ENCODE results near the gene INAVA. TPM values are rescaled to one million over a fixed set of nuclear protein-coding genes. Genes with fewer than 3 reads are reported as not detected.

Gene INAVA
- not detected in 2 replicates for total RNA-seq (2014; rRNA removed; shearing (Covaris generic))
- not detected in 2 replicates for polyA plus RNA-seq (2016; fragmentation: Nextera tagmentation; extraction: Ambion mirVana)

DNA sequence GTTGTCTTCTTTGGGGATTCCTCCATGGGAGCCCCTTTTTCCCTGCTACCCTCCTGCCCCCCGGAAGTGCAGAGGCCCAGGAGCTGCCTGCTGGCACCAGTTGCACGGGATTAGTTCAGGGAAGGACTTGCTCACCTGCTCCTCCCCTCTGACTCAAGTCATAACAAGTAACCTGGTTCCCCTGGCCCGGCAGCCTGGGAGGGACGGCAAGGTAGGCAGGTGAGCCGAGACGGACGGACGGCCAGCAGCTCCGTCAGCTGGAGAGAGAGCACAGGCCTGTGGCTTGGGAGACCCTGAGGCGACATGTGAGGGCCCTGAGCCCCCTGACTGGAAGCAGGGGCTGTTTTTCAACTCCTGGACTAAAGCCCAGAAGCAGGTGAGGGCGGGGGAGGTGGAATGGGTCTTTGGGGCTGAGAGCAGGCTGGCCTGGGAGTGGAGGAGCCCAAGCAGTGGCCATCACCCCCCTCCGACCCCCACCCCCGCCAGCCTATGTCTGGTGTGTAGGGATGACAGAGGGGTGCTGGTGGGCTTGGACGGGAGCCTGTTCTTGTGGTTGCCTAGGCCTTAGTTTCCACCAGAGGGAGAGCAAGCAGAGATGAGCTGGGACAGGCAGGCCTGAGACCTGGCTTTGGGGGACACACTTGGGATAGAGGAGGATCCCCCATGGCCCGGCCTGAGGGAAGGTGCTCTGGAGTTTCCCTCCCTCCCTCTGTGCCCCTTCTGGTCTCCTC is at the start of gene INAVA:
Gene INAVA, plus strand, starts transcription at position 189 of the 731 bp plus-strand sequence. CDS start 3,501 bp downstream, outside the sequence.
- WGBS, 2 experiments (ENCODE audit: low coverage in 1 of 2, low lambda C conversion rate in 2 of 2, missing lambda C conversion rate in 2 of 2), result 71 to 81% methylated on average over 14 to 15 of the region's 15 CpGs
- no peaks in the 10 kb centered on the region for H4K20me1 ChIP-seq (ENCODE audit: insufficient read depth)
- no peak within 1 kb of the TSS for H3K27ac ChIP-seq
- H3K36me3 ChIP-seq (ENCODE audit: low read depth), result no peaks in the 10 kb centered on the region
- H3K4me3 ChIP-seq, result no peak within 1 kb of the TSS
- H2AFZ ChIP-seq, result no peak within 1 kb of the TSS
- H3K27me3 ChIP-seq (replicated peaks; ENCODE audit: insufficient read depth), result peaks cover 44% of the 10 kb centered on the region
- in situ Hi-C loops (cut with MboI), result no loop called here
- no peaks in the 10 kb centered on the region for H3K79me2 ChIP-seq (ENCODE audit: insufficient read depth)
- TF ChIP-seq EZH2phosphoT487 (IDR thresholded peaks at IDR 0.05; ENCODE audit: insufficient read depth, low read depth) (no peak), EZH2 (IDR thresholded peaks at IDR 0.05; ENCODE audit: insufficient read depth, poor library complexity, severe bottlenecking) (no peak)
- no peak within 1 kb of the TSS for H3K9ac ChIP-seq
- H3K4me1 ChIP-seq (ENCODE audit: insufficient read depth), result no peaks in the 10 kb centered on the region
- H3K9me2 ChIP-seq (ENCODE audit: insufficient read depth), result no peaks in the 10 kb centered on the region
- no peak within 1 kb of the TSS for H3K4me2 ChIP-seq (ENCODE audit: unreplicated experiment)
- no peaks in the 10 kb centered on the region for H3K9me3 ChIP-seq (ENCODE audit: low read depth)
- H3F3A ChIP-seq (ENCODE audit: insufficient read depth), result no peaks in the 10 kb centered on the region
- no peak for DNase-seq

DNA sequence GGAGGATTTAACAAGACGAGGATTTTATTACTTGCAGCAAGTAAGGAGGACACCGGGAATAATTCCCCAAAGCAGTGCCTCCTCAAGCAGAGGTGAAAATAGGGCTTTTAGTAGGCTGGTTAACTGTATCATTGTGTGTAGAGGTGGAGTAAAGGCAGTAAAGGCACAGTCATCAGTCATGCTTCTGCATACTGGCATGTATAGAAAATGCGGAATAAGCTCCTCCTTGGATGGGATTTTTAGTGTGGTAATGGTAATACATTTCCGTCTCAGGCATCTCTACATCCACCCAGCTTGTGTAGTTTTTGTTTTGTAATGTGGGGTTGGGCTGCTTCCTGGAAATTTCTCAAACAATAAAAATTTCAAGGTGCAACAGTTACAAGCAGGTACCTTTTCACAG is 49.3 kb upstream of the INAVA start:
- TF ChIP-seq EZH2 (IDR thresholded peaks at IDR 0.05; ENCODE audit: insufficient read depth, poor library complexity, severe bottlenecking) (no peak), EZH2phosphoT487 (IDR thresholded peaks at IDR 0.05; ENCODE audit: insufficient read depth, low read depth) (no peak)
- no peak for DNase-seq
- Histone ChIP-seq H3K9me2 (ENCODE audit: insufficient read depth) (no peaks in the 10 kb centered on the region), H3K36me3 (ENCODE audit: low read depth) (peaks cover 68% of the 10 kb centered on the region), H3K4me2 (ENCODE audit: unreplicated experiment) (no peak overlapping the region), H3K27ac (no peak overlapping the region), H3F3A (ENCODE audit: insufficient read depth) (0 out of 2 replicates have a peak, but pooled peaks cover 1% of the 10 kb centered on the region), H3K27me3 (replicated peaks; ENCODE audit: insufficient read depth) (no peaks in the 10 kb centered on the region), H3K4me3 (no peak overlapping the region), H3K4me1 (ENCODE audit: insufficient read depth) (no peaks in the 10 kb centered on the region), H4K20me1 (ENCODE audit: insufficient read depth) (no peaks in the 10 kb centered on the region), H2AFZ (no peak overlapping the region), H3K9me3 (ENCODE audit: low read depth) (no peaks in the 10 kb centered on the region), H3K9ac (no peak overlapping the region), H3K79me2 (ENCODE audit: insufficient read depth) (peaks cover 35% of the 10 kb centered on the region)
- 97 to 100% methylated on average over 4 of the region's 4 CpGs for WGBS, 2 experiments (ENCODE audit: low coverage in 1 of 2, low lambda C conversion rate in 2 of 2, missing lambda C conversion rate in 2 of 2)
- in situ Hi-C loops (cut with MboI), result no loop called here

DNA sequence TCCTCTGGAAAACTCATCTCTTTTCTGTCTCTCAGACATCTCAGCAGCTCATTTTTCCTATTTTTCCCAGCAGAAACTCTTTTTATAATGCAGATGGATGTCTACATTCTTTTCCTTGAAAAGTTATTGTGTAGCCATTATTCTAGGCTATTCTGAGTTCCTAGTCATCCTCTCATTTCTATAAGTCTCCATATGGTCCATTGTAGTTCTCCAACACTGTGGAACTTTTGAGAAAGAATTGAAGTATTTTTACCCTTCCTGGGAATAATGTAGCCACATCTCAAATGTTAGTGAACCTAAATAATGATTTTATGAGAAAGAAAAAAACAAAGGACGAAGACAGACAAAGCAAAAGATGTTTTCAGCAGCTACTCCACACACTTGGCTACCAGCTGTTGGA is 48.3 kb upstream of the INAVA start:
- Histone ChIP-seq H3K79me2 (ENCODE audit: insufficient read depth) (peaks cover 25% of the 10 kb centered on the region), H3F3A (ENCODE audit: insufficient read depth) (no peaks in the 10 kb centered on the region), H4K20me1 (ENCODE audit: insufficient read depth) (no peaks in the 10 kb centered on the region), H3K27ac (no peak overlapping the region), H2AFZ (no peak overlapping the region), H3K9ac (no peak overlapping the region), H3K36me3 (ENCODE audit: low read depth) (peaks cover 77% of the 10 kb centered on the region), H3K4me2 (ENCODE audit: unreplicated experiment) (no peak overlapping the region), H3K4me3 (no peak overlapping the region), H3K27me3 (replicated peaks; ENCODE audit: insufficient read depth) (no peaks in the 10 kb centered on the region), H3K9me2 (ENCODE audit: insufficient read depth) (no peaks in the 10 kb centered on the region), H3K9me3 (ENCODE audit: low read depth) (no peaks in the 10 kb centered on the region), H3K4me1 (ENCODE audit: insufficient read depth) (no peaks in the 10 kb centered on the region)
- 95 to 100% methylated on average over 1 of the region's 1 CpG for WGBS, 2 experiments (ENCODE audit: low coverage in 1 of 2, low lambda C conversion rate in 2 of 2, missing lambda C conversion rate in 2 of 2)
- in situ Hi-C loops (cut with MboI), result no loop called here
- TF ChIP-seq EZH2 (IDR thresholded peaks at IDR 0.05; ENCODE audit: insufficient read depth, poor library complexity, severe bottlenecking), result no peak
- TF ChIP-seq EZH2phosphoT487 (IDR thresholded peaks at IDR 0.05; ENCODE audit: insufficient read depth, low read depth), result no peak
- DNase-seq, result no peak

DNA sequence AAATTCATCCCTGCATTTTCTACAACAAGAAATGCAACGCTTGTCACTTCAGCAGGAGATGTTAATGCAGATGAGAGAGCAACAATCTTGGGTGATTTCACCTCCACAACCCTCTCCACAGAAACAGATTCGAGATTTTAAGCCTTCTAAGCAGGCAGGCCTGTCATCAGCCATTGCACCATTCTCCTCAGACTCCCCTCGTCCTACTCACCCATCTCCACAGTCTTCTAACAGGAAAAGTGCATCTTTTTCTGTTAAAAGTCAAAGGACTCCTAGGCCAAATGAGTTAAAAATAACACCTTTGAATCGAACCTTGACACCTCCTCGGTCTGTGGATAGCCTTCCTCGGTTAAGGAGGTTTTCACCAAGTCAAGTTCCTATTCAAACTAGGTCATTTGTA is 45.3 kb upstream of the INAVA start:
- TF ChIP-seq EZH2phosphoT487 (IDR thresholded peaks at IDR 0.05; ENCODE audit: insufficient read depth, low read depth) (no peak), EZH2 (IDR thresholded peaks at IDR 0.05; ENCODE audit: insufficient read depth, poor library complexity, severe bottlenecking) (no peak)
- Histone ChIP-seq H3K9ac (no peak overlapping the region), H3K4me2 (ENCODE audit: unreplicated experiment) (no peak overlapping the region), H2AFZ (no peak overlapping the region), H3F3A (ENCODE audit: insufficient read depth) (0 out of 2 replicates have a peak, but pooled peaks cover under 1% of the 10 kb centered on the region), H3K27ac (no peak overlapping the region), H3K36me3 (ENCODE audit: low read depth) (peaks cover 86% of the 10 kb centered on the region), H3K4me3 (no peak overlapping the region), H3K9me3 (ENCODE audit: low read depth) (no peaks in the 10 kb centered on the region), H3K9me2 (ENCODE audit: insufficient read depth) (no peaks in the 10 kb centered on the region), H3K4me1 (ENCODE audit: insufficient read depth) (no peaks in the 10 kb centered on the region), H4K20me1 (ENCODE audit: insufficient read depth) (no peaks in the 10 kb centered on the region), H3K27me3 (replicated peaks; ENCODE audit: insufficient read depth) (no peaks in the 10 kb centered on the region), H3K79me2 (ENCODE audit: insufficient read depth) (0 out of 2 replicates have a peak, but pooled peaks cover 4% of the 10 kb centered on the region)
- DNase-seq, result no peak
- WGBS, 2 experiments (ENCODE audit: low coverage in 1 of 2, low lambda C conversion rate in 2 of 2, missing lambda C conversion rate in 2 of 2), result 88 to 93% methylated on average over 6 of the region's 6 CpGs
- in situ Hi-C loops (cut with MboI), result no loop called here
